Neural cell (in vitro differentiated cells): ENCODE measurements around the gene AOX1.

Experiments
- CTCF ChIP-seq: fragments of 450-650 bp; IDR thresholded peaks from 2 replicates; pipeline ENCODE4 v1.5.1; 2014; ENCODE audit warnings: antibody characterized with exemption, mild to moderate bottlenecking, moderate library complexity; ENCODE audit not compliant: poor library complexity, severe bottlenecking
- EP300 ChIP-seq: fragments of 450-650 bp; conservative IDR thresholded peaks from 2 replicates; pipeline ENCODE4 v1.6.1; 2014; ENCODE audit warnings: antibody characterized with exemption, mild to moderate bottlenecking, moderate library complexity; ENCODE audit not compliant: poor library complexity, severe bottlenecking
- EZH2 ChIP-seq: fragments of 200-600, 300-800 bp; shearing (Covaris generic), sonication (generic); IDR thresholded peaks from 2 replicates; pipeline ENCODE4 v1.6.1; 2014; ENCODE audit warnings: antibody characterized with exemption, low read length, borderline replicate concordance, mild to moderate bottlenecking; ENCODE audit not compliant: insufficient read depth, poor library complexity, severe bottlenecking
- MXI1 ChIP-seq: fragments of 450-650 bp; conservative IDR thresholded peaks from 2 replicates; pipeline ENCODE4 v1.6.1; 2014; ENCODE audit warnings: antibody characterized with exemption, mild to moderate bottlenecking; ENCODE audit not compliant: poor library complexity, severe bottlenecking
- POLR2AphosphoS5 ChIP-seq: IDR thresholded peaks from 2 replicates; pipeline ENCODE4 v1.6.1; 2012
- RAD21 ChIP-seq: fragments of 450-650 bp; conservative IDR thresholded peaks from 2 replicates; pipeline ENCODE4 v1.6.1; 2014; ENCODE audit warnings: antibody characterized with exemption, mild to moderate bottlenecking, moderate library complexity
- REST ChIP-seq: IDR thresholded peaks from 2 replicates; pipeline ENCODE4 v1.6.1; 2012; ENCODE audit warnings: borderline replicate concordance
- SMC3 ChIP-seq: fragments of 450-650 bp; conservative IDR thresholded peaks from 2 replicates; pipeline ENCODE4 v1.6.1; 2014; ENCODE audit warnings: antibody characterized with exemption, mild to moderate bottlenecking, moderate library complexity; ENCODE audit not compliant: poor library complexity
- TAF1 ChIP-seq: IDR thresholded peaks from 2 replicates; pipeline ENCODE4 v1.6.1; 2012; ENCODE audit warnings: low read depth

GRCh38 chr2:200640901-200641300 lies 55.1 kb downstream of the AOX1 start:
- TF ChIP-seq RAD21 (no peak), TAF1 (no peak), EZH2 (no peak), CTCF (no peak), REST (no peak), POLR2AphosphoS5 (no peak), EP300 (no peak), MXI1 (no peak), SMC3 (no peak)
